Prostate gland (tissue), 2 donors: ENCODE measurements around the gene DHX34. TPM values are rescaled to one million over a fixed set of nuclear protein-coding genes. Genes with fewer than 3 reads are reported as not detected.

Experiments used
- DNase-seq: peaks from one replicate; pipeline ENCODE4 v3.0.0-alpha.2; 2019; ENCODE audit warnings: low spot score
- H3K27ac ChIP-seq, 2 donors: fragments of 200-600 bp; sonication (generic); 2 replicates each; pipeline ENCODE4 v1.5.1; 2017 to 2019
- H3K27me3 ChIP-seq: fragments of 200-600 bp; sonication (generic); replicated peaks from 2 replicates; pipeline ENCODE4 v1.5.1; 2019; ENCODE audit not compliant: insufficient read depth
- H3K36me3 ChIP-seq, 2 donors: fragments of 200-600 bp; sonication (generic); 1 replicate in 1 of 2; 2 replicates in 1 of 2; pipeline versions ENCODE4 v1.5.1 to v1.8.1; 2017 to 2019
- H3K4me1 ChIP-seq: fragments of 200-600 bp; sonication (generic); replicated peaks from 2 replicates; pipeline ENCODE4 v1.5.1; 2019
- H3K4me3 ChIP-seq, 2 donors: fragments of 200-600 bp; sonication (generic); 2 replicates each; pipeline ENCODE4 v1.5.1; 2017 to 2019
- H3K9me3 ChIP-seq: fragments of 200-600 bp; sonication (generic); 2 replicates; pipeline ENCODE4 v1.5.1; 2017
- CTCF ChIP-seq, 4 experiments: fragments of 200-600 bp in 2 of 4; fragments of 450-650 bp in 2 of 4; sonication (generic) in 2 of 4; IDR thresholded peaks; 1 replicate in 3 of 4; 2 replicates in 1 of 4; pipeline ENCODE4 v1.5.1; 2016 to 2019; ENCODE audit warnings: antibody characterized with exemption in 4 of 4, mild to moderate bottlenecking in 2 of 4, moderate library complexity in 2 of 4
- POLR2A ChIP-seq: fragments of 450-650 bp; IDR thresholded peaks from one replicate; pipeline ENCODE4 v1.6.1; 2016; ENCODE audit warnings: antibody characterized with exemption, mild to moderate bottlenecking
- POLR2AphosphoS5 ChIP-seq: sonication (generic); formaldehyde crosslinking; IDR thresholded peaks from one replicate; pipeline ENCODE4 v1.6.1; 2017; ENCODE audit warnings: antibody characterized with exemption
- WGBS: methylation state at CpG from one replicate; pipeline ENCODE4 v1.1.5; 2018; 5-methylcytosine and 5-hydroxymethylcytosine counted together
- intact Hi-C: fragments of 100-400 bp; cut with DNase I; formaldehyde crosslinking; loops from one replicate; pipeline ENCODE4 v1.14.2; 2022
- total RNA-seq, 2 donors: library from RNA; depleted of rRNA; stranded (reverse); fragments of >200 nt; gene quantifications; one replicate each; pipeline ENCODE4 v1.1.0, GENCODE V29; 2016

DHX34 gene
- total RNA-seq, 2 donors from 2014 or later: 15.5 to 41.8 TPM

GRCh38 chr19:47404334-47405196 is 55.5 kb downstream of the DHX34 start:
- WGBS: 82% methylated on average over 9 of the region's 9 CpGs
- H3K4me3 ChIP-seq: no peak overlapping the region
- no peak for DNase-seq
- no peaks in the 10 kb centered on the region for H3K4me1 ChIP-seq
- H3K27ac ChIP-seq: no peak overlapping the region
- TF ChIP-seq CTCF (IDR thresholded peaks at IDR 0.05): no peak
- no peak for TF ChIP-seq POLR2A
- no peak for TF ChIP-seq POLR2AphosphoS5
- no peaks in the 10 kb centered on the region for H3K27me3 ChIP-seq
- no peaks in the 10 kb centered on the region for H3K36me3 ChIP-seq
- intact Hi-C loops: no loop called here
- no peaks in the 10 kb centered on the region for H3K9me3 ChIP-seq

- Histone ChIP-seq H3K9me3 (no peaks in the 10 kb centered on the region), H3K27ac (no peak overlapping the region), H3K36me3 (no peaks in the 10 kb centered on the region), H3K27me3 (no peaks in the 10 kb centered on the region), H3K4me3 (no peak overlapping the region), H3K4me1 (no peaks in the 10 kb centered on the region)
- no peak for DNase-seq
- intact Hi-C loops: no loop called here
- WGBS: 78% methylated on average over 4 of the region's 4 CpGs
- TF ChIP-seq CTCF (IDR thresholded peaks at IDR 0.05): no peak
- TF ChIP-seq POLR2A: no peak
- TF ChIP-seq POLR2AphosphoS5: no peak
Measured at GRCh38 chr19:47405197-47405550, 56.1 kb downstream of the DHX34 start.

GRCh38 chr19:47405854-47406417 is 56.8 kb downstream of the DHX34 start:
- 97% methylated on average over 5 of the region's 5 CpGs for WGBS
- DNase-seq: no peak
- Histone ChIP-seq H3K9me3 (no peaks in the 10 kb centered on the region), H3K4me1 (no peaks in the 10 kb centered on the region), H3K27ac (no peak overlapping the region), H3K4me3 (no peak overlapping the region), H3K27me3 (no peaks in the 10 kb centered on the region), H3K36me3 (no peaks in the 10 kb centered on the region)
- intact Hi-C loops: no loop called here
- no peak for TF ChIP-seq POLR2A
- TF ChIP-seq POLR2AphosphoS5: no peak
- no peak for TF ChIP-seq CTCF (IDR thresholded peaks at IDR 0.05)

- 20% methylated on average over 40 of the region's 47 CpGs for WGBS
- Histone ChIP-seq H3K27me3 (no peaks in the 10 kb centered on the region), H3K4me1 (no peaks in the 10 kb centered on the region), H3K4me3 (no peak overlapping the region), H3K27ac (no peak overlapping the region), H3K9me3 (no peaks in the 10 kb centered on the region), H3K36me3 (no peaks in the 10 kb centered on the region)
- intact Hi-C loops: no loop called here
- TF ChIP-seq POLR2AphosphoS5 (no peak), CTCF (IDR thresholded peaks at IDR 0.05) (no peak), POLR2A (no peak)
- DNase-seq: no peak
Measured at GRCh38 chr19:47406711-47407416, 57.7 kb downstream of the DHX34 start.
